Stimulated activated CD8-positive, alpha-beta memory T cell treated with anti-CD3 and anti-CD28 coated beads, Interleukin-2, amount 100 ng/mL, for 1 hour (primary cell): ENCODE results near the gene NUP50.

Experiments
- DNase-seq, 2 donors: peaks; one replicate each; pipeline ENCODE4 v3.0.0-alpha.2; 2020; ENCODE audit warnings: low read depth in 2 of 2

The NUP50 gene

GRCh38 chr22:45196308-45196707 lies 32.6 kb downstream of the NUP50 start:
- DNase-seq, result no peak

GRCh38 chr22:45196926-45197605 lies 33.3 kb downstream of the NUP50 start:
- no peak for DNase-seq

- DNase-seq, result no peak
Observed at GRCh38 chr22:45197606-45198462, 34.1 kb downstream of the NUP50 start.

GRCh38 chr22:45198463-45198795 lies 34.7 kb downstream of the NUP50 start:
- DNase-seq, result no peak

- DNase-seq, result no peak
Observed at GRCh38 chr22:45199723-45200122, 36.0 kb downstream of the NUP50 start.

GRCh38 chr22:45200230-45200629 lies 36.5 kb downstream of the NUP50 start:
- no peak for DNase-seq

GRCh38 chr22:45200860-45201511 lies 37.3 kb downstream of the NUP50 start:
- DNase-seq, result no peak

GRCh38 chr22:45201678-45202332 lies 38.1 kb downstream of the NUP50 start:
- DNase-seq, result no peak

GRCh38 chr22:45202333-45203149 lies 38.8 kb downstream of the NUP50 start:
- DNase-seq, result no peak

GRCh38 chr22:45203150-45203951 lies 39.6 kb downstream of the NUP50 start:
- no peak for DNase-seq

- DNase-seq, result no peak
Observed at GRCh38 chr22:45204241-45204640, 40.5 kb downstream of the NUP50 start.

GRCh38 chr22:45204819-45205218 lies 41.1 kb downstream of the NUP50 start:
- DNase-seq, result no peak

- no peak for DNase-seq
Observed at GRCh38 chr22:45205276-45205925, 41.7 kb downstream of the NUP50 start.

- DNase-seq, result no peak
Observed at GRCh38 chr22:45206233-45206632, 42.5 kb downstream of the NUP50 start.

GRCh38 chr22:45207533-45207932 lies 43.8 kb downstream of the NUP50 start:
- no peak for DNase-seq

GRCh38 chr22:45207981-45208664 lies 44.4 kb downstream of the NUP50 start:
- no peak for DNase-seq

GRCh38 chr22:45208696-45208992 lies 44.9 kb downstream of the NUP50 start:
- DNase-seq, result no peak

GRCh38 chr22:45208993-45209838 lies 45.5 kb downstream of the NUP50 start:
- DNase-seq, result no peak

- DNase-seq, result no peak
Observed at GRCh38 chr22:45210174-45210573, 46.4 kb downstream of the NUP50 start.
